A549 (cell line): ENCODE measurements around the gene ARHGAP19. TPM values are rescaled to one million over a fixed set of nuclear protein-coding genes. Genes with fewer than 3 reads are reported as not detected.
A peak's percentile ranks its signal among the peaks of the same experiment; 100 is the strongest.

ENCODE experiments used
- ATAC-seq, 2 experiments: fragments of 200-7000 bp in 1 of 2; fragments of >200 bp in 1 of 2; cut with Nextera tagmentation in 1 of 2; cut with Tn5 transposase in 1 of 2; 3 replicates each; pipeline versions ENCODE4 v1.8.0 to v1.9.1; 2018 to 2020; ENCODE audit warnings: mild to moderate bottlenecking in 1 of 2, moderate library complexity in 1 of 2
- CTCF ChIA-PET: fragments of 300-600 bp; sonication (Branson Sonifier 250); formaldehyde crosslinking; extraction: SDS; loops from one replicate; lab custom pipeline; 2021; ENCODE audit warnings: antibody characterized with exemption, inconsistent platforms; lab: Yijun Ruan, JAX
- POLR2A ChIA-PET: fragments of 350-600 bp; formaldehyde crosslinking; extraction: SDS; loops from one replicate; lab custom pipeline; 2021; ENCODE audit warnings: antibody characterized with exemption, inconsistent platforms; lab: Yijun Ruan, JAX
- DNase-seq, 2 experiments: peaks; one replicate each; pipeline versions ENCODE4 v3.0.0 to v3.0.0-alpha.2; 2011 to 2016; ENCODE audit warnings: low read depth in 1 of 2, low spot score in 1 of 2
- FAIRE-seq: peaks from 2 replicates; lab custom pipeline; 2011; peaks lifted over from hg19 to GRCh38; lab: Jason Lieb, UNC
- H3K27ac ChIP-seq, 2 experiments: fragments of >200 bp; sonication (Bioruptor Twin); formaldehyde crosslinking; 3 replicates each; pipeline ENCODE4 v1.5.1; 2016 to 2017
- H3K4me1 ChIP-seq: fragments of >200 bp; sonication (Bioruptor Twin); formaldehyde crosslinking; 3 replicates; pipeline ENCODE4 v1.6.1; 2016
- H3K4me2 ChIP-seq: fragments of >200 bp; sonication (Bioruptor Twin); formaldehyde crosslinking; 3 replicates; pipeline ENCODE4 v1.6.1; 2016
- H3K4me3 ChIP-seq: fragments of >200 bp; sonication (Bioruptor Twin); formaldehyde crosslinking; 3 replicates; pipeline ENCODE4 v1.5.1; 2016
- H3K9me3 ChIP-seq: fragments of >200 bp; sonication (Bioruptor Twin); formaldehyde crosslinking; 3 replicates; pipeline ENCODE4 v1.6.1; 2016
- BHLHE40 ChIP-seq: IDR thresholded peaks from 2 replicates; pipeline ENCODE4 v1.6.1; 2012; ENCODE audit warnings: low read depth, low read length, inconsistent platforms
- CBX2 ChIP-seq: fragments of 200-600 bp; sonication (generic); IDR thresholded peaks from 2 replicates; pipeline ENCODE4 v1.6.1; 2016; ENCODE audit warnings: low read depth, mild to moderate bottlenecking, borderline replicate concordance
- CEBPB ChIP-seq, 2 experiments: fragments of >200 bp in 1 of 2; sonication (Bioruptor Twin) in 1 of 2; formaldehyde crosslinking in 1 of 2; IDR thresholded peaks; 2 replicates each; pipeline ENCODE4 v1.6.1; 2012 to 2016
- EHF ChIP-seq: fragments of 250-450 bp; sonication (Bioruptor Pico); IDR thresholded peaks from 2 replicates; pipeline ENCODE4 v1.5.0; 2020; ENCODE audit warnings: mild to moderate bottlenecking
- EHMT2 ChIP-seq: fragments of 200-600 bp; sonication (generic); IDR thresholded peaks from 2 replicates; pipeline ENCODE4 v1.6.1; 2016; ENCODE audit warnings: antibody characterized with exemption, low read depth, mild to moderate bottlenecking, moderate library complexity
- ESRRA ChIP-seq: fragments of 150-350 bp; IDR thresholded peaks from 2 replicates; pipeline ENCODE4 v1.6.1; 2014; ENCODE audit warnings: mild to moderate bottlenecking, low read length, borderline replicate concordance
- FOSB ChIP-seq: fragments of 250-450 bp; sonication (Bioruptor Pico); IDR thresholded peaks from 2 replicates; pipeline ENCODE4 v1.5.0; 2020; ENCODE audit warnings: mild to moderate bottlenecking, moderate library complexity
- FOXS1 ChIP-seq: fragments of 250-450 bp; sonication (Bioruptor Pico); IDR thresholded peaks from 2 replicates; pipeline ENCODE4 v1.5.0; 2020; ENCODE audit warnings: mild to moderate bottlenecking, moderate library complexity
- HOXA7 ChIP-seq: fragments of 250-450 bp; sonication (Bioruptor Pico); IDR thresholded peaks from 2 replicates; pipeline ENCODE4 v1.5.0; 2020; ENCODE audit warnings: mild to moderate bottlenecking, moderate library complexity
- HOXB5 ChIP-seq: fragments of 250-450 bp; sonication (Bioruptor Pico); IDR thresholded peaks from 2 replicates; pipeline ENCODE4 v1.5.0; 2020; ENCODE audit warnings: mild to moderate bottlenecking, moderate library complexity
- MYC ChIP-seq: IDR thresholded peaks from 2 replicates; pipeline ENCODE4 v1.6.1; 2012; ENCODE audit warnings: mild to moderate bottlenecking, inconsistent platforms, low read length, improper control_type of control experiment, borderline replicate concordance
- NPAS2 ChIP-seq: fragments of 250-450 bp; sonication (Bioruptor Pico); IDR thresholded peaks from 2 replicates; pipeline ENCODE4 v1.8.0; 2022; ENCODE audit warnings: mild to moderate bottlenecking, moderate library complexity, borderline replicate concordance
- NR3C1 ChIP-seq: fragments of >200 bp; sonication (Bioruptor Twin); formaldehyde crosslinking; IDR thresholded peaks from 3 replicates; pipeline ENCODE4 v1.6.1; 2017
- PHF8 ChIP-seq: fragments of 200-600 bp; sonication (generic); IDR thresholded peaks from 2 replicates; pipeline ENCODE4 v1.6.1; 2016; ENCODE audit warnings: low read depth, mild to moderate bottlenecking, antibody characterized with exemption, moderate library complexity, borderline replicate concordance
- RCOR1 ChIP-seq: fragments of 150-350 bp; IDR thresholded peaks from 2 replicates; pipeline ENCODE4 v1.6.1; 2014; ENCODE audit warnings: antibody characterized with exemption, low read length, low read depth
- RFX5 ChIP-seq: fragments of 450-650 bp; IDR thresholded peaks from 2 replicates; pipeline ENCODE4 v1.7.1; 2014; ENCODE audit warnings: antibody characterized with exemption, mild to moderate bottlenecking, moderate library complexity
- RNF2 ChIP-seq: fragments of 200-600 bp; sonication (generic); IDR thresholded peaks from 2 replicates; pipeline ENCODE4 v1.6.1; 2016; ENCODE audit warnings: low read depth, mild to moderate bottlenecking, antibody characterized with exemption, moderate library complexity, borderline replicate concordance
- SMC3 ChIP-seq: fragments of >200 bp; sonication (Bioruptor Twin); formaldehyde crosslinking; IDR thresholded peaks from 3 replicates; pipeline ENCODE4 v1.6.1; 2018; ENCODE audit warnings: inconsistent platforms
- TFCP2L1 ChIP-seq: fragments of 250-450 bp; sonication (Bioruptor Pico); IDR thresholded peaks from 2 replicates; pipeline ENCODE4 v1.5.0; 2021; ENCODE audit warnings: mild to moderate bottlenecking
- TP53 ChIP-seq: fragments of 250-450 bp; sonication (Bioruptor Pico); IDR thresholded peaks from 2 replicates; pipeline ENCODE4 v1.5.0; 2021; ENCODE audit warnings: mild to moderate bottlenecking, moderate library complexity
- ZC3H11A ChIP-seq: fragments of 450-650 bp; IDR thresholded peaks from 2 replicates; pipeline ENCODE4 v1.6.1; 2014; ENCODE audit warnings: antibody characterized with exemption, mild to moderate bottlenecking
- WGBS: methylation state at CpG from one replicate; pipeline ENCODE4 v1.1.6; 2017; ENCODE audit errors: missing lambda C conversion rate; 5-methylcytosine and 5-hydroxymethylcytosine counted together
- polyA plus RNA-seq, 4 experiments: library from polyadenylated mRNA; depleted of rRNA in 3 of 4; stranded (reverse); fragments of >200 nt; fragmentation: RNase III in 1 of 4; extraction: RNeasy Plus Mini Kit Qiagen cat#74134 plus additional on column Dnase treatment in 1 of 4; gene quantifications; 2 replicates in 3 of 4; 3 replicates in 1 of 4; pipeline ENCODE4 v1.2.3, GENCODE V29; 2011 to 2017
- TF ChIP-seq, protein P1 (sequence below): fragments of >200 bp; sonication (Bioruptor Twin); formaldehyde crosslinking; IDR thresholded peaks from 3 replicates; pipeline ENCODE4 v1.6.1; 2016
- TF ChIP-seq, protein P2 (sequence below): IDR thresholded peaks from 2 replicates; pipeline ENCODE4 v1.6.1; 2012; ENCODE audit warnings: low read depth, borderline replicate concordance
- TF ChIP-seq, protein P3 (sequence below): fragments of 250-450 bp; sonication (Bioruptor Pico); IDR thresholded peaks from 2 replicates; pipeline ENCODE4 v1.5.0; 2020; ENCODE audit warnings: low read depth, mild to moderate bottlenecking, moderate library complexity
- TF ChIP-seq, protein P4 (sequence below): IDR thresholded peaks from 2 replicates; pipeline ENCODE4 v1.6.1; 2012
- TF ChIP-seq, protein P5 (sequence below): IDR thresholded peaks from 2 replicates; pipeline ENCODE4 v1.6.1; 2012
- TF ChIP-seq, protein P6 (sequence below): fragments of 150-350 bp; IDR thresholded peaks from 2 replicates; pipeline ENCODE4 v1.6.1; 2014; ENCODE audit warnings: low read depth, mild to moderate bottlenecking, low read length

The ARHGAP19 gene
- polyA plus RNA-seq, 2 of the 4 experiments (the other 2 are of a cell fraction), result 6.0 to 11.9 TPM

DNA sequence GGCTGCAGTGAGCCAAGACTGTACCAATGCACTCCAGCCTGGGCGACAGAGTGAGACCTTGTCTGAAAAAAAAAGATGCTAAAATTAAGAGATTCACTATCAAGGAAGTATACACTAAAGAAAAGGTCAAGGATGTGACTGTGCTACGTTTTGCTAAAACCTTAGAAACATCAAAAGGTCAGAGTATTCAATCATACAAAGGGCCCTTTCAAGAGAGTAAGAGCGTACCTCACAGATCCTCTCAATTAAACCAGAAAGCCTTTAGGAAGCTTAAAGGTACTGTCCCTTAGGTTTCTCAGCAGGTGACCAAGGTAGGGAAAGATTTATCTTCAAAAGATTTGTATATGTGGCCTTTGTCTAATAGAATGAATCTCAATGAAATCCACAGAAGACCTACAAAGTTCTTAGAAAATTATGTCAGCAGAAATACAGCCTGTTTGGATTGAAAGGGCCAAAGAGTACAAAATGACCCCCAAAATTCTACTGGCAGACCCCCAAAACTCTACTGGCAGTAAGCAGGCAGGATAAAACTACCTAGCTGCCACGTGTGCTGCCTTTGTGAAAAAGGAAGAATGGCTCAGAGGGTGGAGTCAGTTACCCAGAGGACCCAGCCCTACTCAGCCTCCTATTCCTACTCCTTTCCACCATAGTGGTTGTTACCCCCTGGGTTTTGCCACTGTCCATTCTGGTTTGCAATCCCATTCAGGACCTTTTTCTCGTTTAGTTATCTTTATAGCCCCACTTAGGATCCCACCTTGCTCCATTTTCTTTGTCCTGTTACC is 36.7 kb downstream of the ARHGAP19 start (continued):
- TF ChIP-seq NPAS2 (CRISPR knock-in tag) (no peak), ZC3H11A (no peak), SMC3 (no peak), MYC (no peak), EHMT2 (no peak), TP53 (CRISPR knock-in tag) (no peak), FOSB (CRISPR knock-in tag) (no peak)
- TF ChIP-seq, protein P1, sequence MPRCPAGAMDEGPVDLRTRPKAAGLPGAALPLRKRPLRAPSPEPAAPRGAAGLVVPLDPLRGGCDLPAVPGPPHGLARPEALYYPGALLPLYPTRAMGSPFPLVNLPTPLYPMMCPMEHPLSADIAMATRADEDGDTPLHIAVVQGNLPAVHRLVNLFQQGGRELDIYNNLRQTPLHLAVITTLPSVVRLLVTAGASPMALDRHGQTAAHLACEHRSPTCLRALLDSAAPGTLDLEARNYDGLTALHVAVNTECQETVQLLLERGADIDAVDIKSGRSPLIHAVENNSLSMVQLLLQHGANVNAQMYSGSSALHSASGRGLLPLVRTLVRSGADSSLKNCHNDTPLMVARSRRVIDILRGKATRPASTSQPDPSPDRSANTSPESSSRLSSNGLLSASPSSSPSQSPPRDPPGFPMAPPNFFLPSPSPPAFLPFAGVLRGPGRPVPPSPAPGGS, result no peak

DNA sequence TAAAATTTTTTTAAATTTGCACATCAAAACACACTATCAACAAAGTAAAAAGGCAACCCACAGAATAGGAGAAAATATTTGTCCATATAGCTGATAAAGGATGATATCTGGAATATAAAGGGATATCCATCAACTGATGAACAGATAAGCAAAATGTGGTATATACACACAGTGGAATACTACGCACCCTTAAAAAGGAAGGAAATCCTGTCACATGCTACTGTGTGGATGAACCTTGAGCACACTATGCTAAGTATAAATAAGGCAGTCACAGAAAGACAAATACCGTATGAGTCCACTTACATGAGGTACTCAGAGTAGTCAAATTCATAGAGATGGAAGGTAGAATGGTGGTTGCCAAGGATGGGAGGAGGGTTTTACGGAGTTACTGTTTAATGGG is 37.7 kb downstream of the ARHGAP19 start:
- Histone ChIP-seq H3K27ac (no peak overlapping the region), H3K4me1 (no peaks in the 10 kb centered on the region), H3K4me2 (no peak overlapping the region), H3K4me3 (no peak overlapping the region), H3K9me3 (no peaks in the 10 kb centered on the region)
- 92% methylated on average over 3 of the region's 3 CpGs for WGBS
- no peak for DNase-seq
- FAIRE-seq, result peak; percentile 56
- no peak for ATAC-seq
- TF ChIP-seq, protein P2, sequence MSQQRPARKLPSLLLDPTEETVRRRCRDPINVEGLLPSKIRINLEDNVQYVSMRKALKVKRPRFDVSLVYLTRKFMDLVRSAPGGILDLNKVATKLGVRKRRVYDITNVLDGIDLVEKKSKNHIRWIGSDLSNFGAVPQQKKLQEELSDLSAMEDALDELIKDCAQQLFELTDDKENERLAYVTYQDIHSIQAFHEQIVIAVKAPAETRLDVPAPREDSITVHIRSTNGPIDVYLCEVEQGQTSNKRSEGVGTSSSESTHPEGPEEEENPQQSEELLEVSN, result no peak
- TF ChIP-seq ESRRA, result no peak
- TF ChIP-seq TP53 (CRISPR knock-in tag), result no peak
- TF ChIP-seq, protein P3, sequence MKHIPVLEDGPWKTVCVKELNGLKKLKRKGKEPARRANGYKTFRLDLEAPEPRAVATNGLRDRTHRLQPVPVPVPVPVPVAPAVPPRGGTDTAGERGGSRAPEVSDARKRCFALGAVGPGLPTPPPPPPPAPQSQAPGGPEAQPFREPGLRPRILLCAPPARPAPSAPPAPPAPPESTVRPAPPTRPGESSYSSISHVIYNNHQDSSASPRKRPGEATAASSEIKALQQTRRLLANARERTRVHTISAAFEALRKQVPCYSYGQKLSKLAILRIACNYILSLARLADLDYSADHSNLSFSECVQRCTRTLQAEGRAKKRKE (CRISPR knock-in tag), result no peak
- TF ChIP-seq FOXS1 (CRISPR knock-in tag), result no peak
- TF ChIP-seq RFX5, result no peak
- TF ChIP-seq, protein P4, sequence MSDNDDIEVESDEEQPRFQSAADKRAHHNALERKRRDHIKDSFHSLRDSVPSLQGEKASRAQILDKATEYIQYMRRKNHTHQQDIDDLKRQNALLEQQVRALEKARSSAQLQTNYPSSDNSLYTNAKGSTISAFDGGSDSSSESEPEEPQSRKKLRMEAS, result no peak
- TF ChIP-seq CBX2, result no peak
- TF ChIP-seq ZC3H11A, result no peak
- no peak for TF ChIP-seq RNF2
- TF ChIP-seq HOXB5, result no peak
- TF ChIP-seq, all 56 proteins: peak for 0
- POLR2A ChIA-PET, result no interaction called here
- CTCF ChIA-PET, result interaction anchor here (5.6 kb wide), 1 partner anchor 20 kb away, joined by 19 read pairs; no protein-coding TSS in a partner anchor

DNA sequence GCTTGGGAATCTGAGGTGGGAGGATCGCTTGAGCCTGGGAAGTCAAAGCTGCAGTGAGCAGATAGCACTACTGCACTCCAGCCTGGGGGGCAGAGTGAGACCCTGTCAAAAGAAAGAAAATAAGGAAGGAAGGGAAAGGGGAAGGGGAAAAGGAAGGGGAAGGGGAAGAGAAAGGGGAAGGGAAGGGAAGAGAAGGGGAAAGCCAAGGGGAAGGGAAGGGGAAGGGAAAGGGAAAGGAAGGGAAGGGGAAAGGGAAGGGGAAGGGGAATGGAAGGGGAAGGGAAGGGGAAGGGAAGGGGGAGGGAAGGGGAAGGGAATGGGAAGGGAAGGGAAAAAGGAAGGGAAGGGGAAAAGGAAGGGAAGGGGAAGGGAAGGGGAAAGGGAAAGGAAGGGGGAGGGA is 41.5 kb downstream of the ARHGAP19 start:
- H3K9me3 ChIP-seq, result no peaks in the 10 kb centered on the region
- no peak overlapping the region for H3K4me2 ChIP-seq
- no peak for ATAC-seq
- H3K4me3 ChIP-seq, result no peak overlapping the region
- ChIA-PET CTCF (no interaction called here), POLR2A (no interaction called here)
- 100% methylated on average over 1 of the region's 1 CpG for WGBS
- H3K4me1 ChIP-seq, result no peaks in the 10 kb centered on the region
- TF ChIP-seq TFCP2L1 (CRISPR knock-in tag) (no peak), ESRRA (no peak), NR3C1 (no peak), PHF8 (no peak), RFX5 (no peak), CEBPB (IDR thresholded peaks at IDR 0.05) (no peak), EHF (CRISPR knock-in tag) (no peak), BHLHE40 (no peak), RCOR1 (no peak), EHMT2 (no peak), HOXA7 (no peak)
- TF ChIP-seq, protein P5, sequence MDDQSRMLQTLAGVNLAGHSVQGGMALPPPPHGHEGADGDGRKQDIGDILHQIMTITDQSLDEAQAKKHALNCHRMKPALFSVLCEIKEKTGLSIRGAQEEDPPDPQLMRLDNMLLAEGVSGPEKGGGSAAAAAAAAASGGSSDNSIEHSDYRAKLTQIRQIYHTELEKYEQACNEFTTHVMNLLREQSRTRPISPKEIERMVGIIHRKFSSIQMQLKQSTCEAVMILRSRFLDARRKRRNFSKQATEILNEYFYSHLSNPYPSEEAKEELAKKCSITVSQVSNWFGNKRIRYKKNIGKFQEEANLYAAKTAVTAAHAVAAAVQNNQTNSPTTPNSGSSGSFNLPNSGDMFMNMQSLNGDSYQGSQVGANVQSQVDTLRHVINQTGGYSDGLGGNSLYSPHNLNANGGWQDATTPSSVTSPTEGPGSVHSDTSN, result no peak
- TF ChIP-seq, protein P6, sequence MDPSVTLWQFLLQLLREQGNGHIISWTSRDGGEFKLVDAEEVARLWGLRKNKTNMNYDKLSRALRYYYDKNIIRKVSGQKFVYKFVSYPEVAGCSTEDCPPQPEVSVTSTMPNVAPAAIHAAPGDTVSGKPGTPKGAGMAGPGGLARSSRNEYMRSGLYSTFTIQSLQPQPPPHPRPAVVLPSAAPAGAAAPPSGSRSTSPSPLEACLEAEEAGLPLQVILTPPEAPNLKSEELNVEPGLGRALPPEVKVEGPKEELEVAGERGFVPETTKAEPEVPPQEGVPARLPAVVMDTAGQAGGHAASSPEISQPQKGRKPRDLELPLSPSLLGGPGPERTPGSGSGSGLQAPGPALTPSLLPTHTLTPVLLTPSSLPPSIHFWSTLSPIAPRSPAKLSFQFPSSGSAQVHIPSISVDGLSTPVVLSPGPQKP, result no peak
- DNase-seq, result no peak
- no peak for FAIRE-seq
- no peak overlapping the region for H3K27ac ChIP-seq
